Lower leg skin (tissue), 4 donors: Measurements from ENCODE around the gene EMC8. TPM values are rescaled to one million over a fixed set of nuclear protein-coding genes. Genes with fewer than 3 reads are reported as not detected.

Experiments used
- DNase-seq, 2 donors: peaks; one replicate each; pipeline ENCODE4 v3.0.0-alpha.2; 2019; ENCODE audit warnings: low spot score in 2 of 2
- H3K4me3 ChIP-seq: fragments of 200-600 bp; sonication (generic); 2 replicates; pipeline ENCODE4 v1.5.1; 2017; ENCODE audit warnings: mild to moderate bottlenecking, low read depth; ENCODE audit not compliant: poor library complexity, severe bottlenecking
- CTCF ChIP-seq, 3 donors: fragments of 450-650 bp; IDR thresholded peaks; one replicate each; pipeline ENCODE4 v1.5.1; 2016; ENCODE audit warnings: antibody characterized with exemption in 3 of 3, mild to moderate bottlenecking in 3 of 3, moderate library complexity in 2 of 3
- POLR2A ChIP-seq, 2 donors: fragments of 450-650 bp; IDR thresholded peaks; one replicate each; pipeline ENCODE4 v1.6.1; 2016 to 2017; ENCODE audit warnings: antibody characterized with exemption in 2 of 2, mild to moderate bottlenecking in 1 of 2, moderate library complexity in 1 of 2
- WGBS, 2 donors: methylation state at CpG; one replicate each; pipeline ENCODE4 v1.1.5; 2018; 5-methylcytosine and 5-hydroxymethylcytosine counted together
- intact Hi-C: fragments of 100-400 bp; cut with DNase I; formaldehyde crosslinking; loops from one replicate; pipeline ENCODE4 v1.15.0; 2023; ENCODE audit warnings: low total_unique reads
- total RNA-seq, 4 donors: library from RNA; depleted of rRNA; stranded (reverse); fragments of >200 nt; gene quantifications; one replicate each; pipeline ENCODE4 v1.1.0, GENCODE V29; 2016

Gene EMC8
- total RNA-seq, 4 donors from 2014 or later = 15.5 to 27.5 (median 18.4) TPM

GRCh38 chr16:85836706-85837582, 37.6 kb upstream of the EMC8 start:
- WGBS, 2 donors = 69% methylated on average over 24 of the region's 24 CpGs

GRCh38 chr16:85835956-85836705, 36.8 kb upstream of the EMC8 start:
- intact Hi-C loops = no loop called here
- DNase-seq = no peak

More at GRCh38 chr16:85836706-85837582, 37.6 kb upstream of the EMC8 start:
- H3K4me3 ChIP-seq = no peak overlapping the region
- no peak for DNase-seq
- intact Hi-C loops = no loop called here
- TF ChIP-seq POLR2A (IDR thresholded peaks at IDR 0.05) (no peak), CTCF (IDR thresholded peaks at IDR 0.05) (no peak)

GRCh38 chr16:85835227-85835751, 35.9 kb upstream of the EMC8 start:
- H3K4me3 ChIP-seq = no peak overlapping the region
- TF ChIP-seq POLR2A (IDR thresholded peaks at IDR 0.05) (no peak), CTCF (IDR thresholded peaks at IDR 0.05) (no peak)
- no peak for DNase-seq
- intact Hi-C loops = no loop called here
- 60 to 67% methylated on average over 11 to 19 of the region's 21 CpGs for WGBS, 2 donors

More at GRCh38 chr16:85835956-85836705, 36.8 kb upstream of the EMC8 start:
- no peak overlapping the region for H3K4me3 ChIP-seq
- no peak for TF ChIP-seq POLR2A (IDR thresholded peaks at IDR 0.05)
- TF ChIP-seq CTCF (IDR thresholded peaks at IDR 0.05) = no peak
- WGBS, 2 donors = 57 to 62% methylated on average over 22 of the region's 22 CpGs

GRCh38 chr16:85834741-85835140, 35.4 kb upstream of the EMC8 start:
- DNase-seq = no peak
- TF ChIP-seq CTCF (IDR thresholded peaks at IDR 0.05) (no peak), POLR2A (IDR thresholded peaks at IDR 0.05) (no peak)
- H3K4me3 ChIP-seq = no peak overlapping the region
- intact Hi-C loops = no loop called here
- 91% methylated on average over 5 of the region's 5 CpGs for WGBS, 2 donors

GRCh38 chr16:85833219-85833920, 34.0 kb upstream of the EMC8 start:
- no peak overlapping the region for H3K4me3 ChIP-seq
- TF ChIP-seq POLR2A (IDR thresholded peaks at IDR 0.05) (no peak), CTCF (IDR thresholded peaks at IDR 0.05) (no peak)
- WGBS, 2 donors = 56 to 74% methylated on average over 17 to 22 of the region's 22 CpGs
- intact Hi-C loops = no loop called here
- DNase-seq = no peak
